DMS53 (cell line): ENCODE results near the gene NOXRED1.
"Not testable (repeated sequence)": the region's sequence is repeated elsewhere in the genome, so short reads cannot be mapped to it uniquely, and the experiment has no call there.

Source experiments
- DNase-seq: peaks from one replicate; lab custom pipeline; 2025; lab: John Stamatoyannopoulos, UW

Gene NOXRED1, protein sequence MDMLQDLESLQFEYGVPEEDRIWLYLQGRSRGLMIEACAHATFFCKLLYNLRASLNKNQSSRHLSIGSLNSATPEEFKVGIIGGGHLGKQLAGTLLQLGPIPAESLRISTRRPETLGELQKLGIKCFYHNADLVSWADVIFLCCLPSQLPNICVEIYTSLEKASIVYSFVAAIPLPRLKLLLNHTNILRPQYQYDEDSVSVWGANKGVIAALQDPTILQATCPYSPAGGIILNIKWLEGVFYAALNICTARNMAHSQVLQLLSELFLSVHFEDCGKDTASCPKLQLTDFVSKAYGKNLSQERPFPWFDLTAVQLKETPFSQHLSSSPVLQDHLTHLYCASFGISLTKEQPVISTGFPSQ

GRCh38 chr14:77423423-77423822, at the start of gene NOXRED1:
Gene NOXRED1, minus strand, starts transcription at chr14:77423523. Its CDS starts 634 bp downstream, at chr14:77422889.
- DNase-seq = no peak

DNA sequence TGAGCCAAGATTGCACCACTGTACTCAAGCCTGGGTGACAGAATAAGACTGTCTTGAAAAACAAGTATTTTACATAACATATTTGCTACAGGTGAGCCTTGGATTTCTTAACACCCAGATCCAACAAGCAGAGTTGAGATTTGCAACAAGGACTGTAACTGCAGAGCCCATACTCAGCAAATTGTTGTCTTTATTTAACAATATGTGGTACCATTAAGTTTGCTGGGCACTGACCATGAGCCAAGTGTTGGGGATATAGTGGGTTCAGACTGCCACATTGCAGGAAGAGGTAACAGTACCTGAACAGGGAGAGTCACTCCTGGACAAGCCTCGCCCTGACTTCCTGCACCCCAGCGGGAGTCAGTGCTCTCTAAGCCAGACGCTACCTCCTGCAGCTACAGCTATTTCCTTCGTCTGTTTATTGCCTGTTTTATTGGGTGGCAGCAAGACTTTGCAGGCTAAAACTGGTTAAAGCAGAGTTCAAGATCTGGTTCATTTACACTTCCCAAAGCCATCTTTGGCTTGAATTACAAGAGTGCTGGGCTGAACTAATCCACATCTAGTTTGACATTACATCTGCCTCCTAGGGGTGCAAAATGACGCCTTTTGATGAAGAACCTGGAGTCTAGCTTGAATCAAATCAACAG, 47.0 kb upstream of the NOXRED1 start:
- DNase-seq = no peak

DNA sequence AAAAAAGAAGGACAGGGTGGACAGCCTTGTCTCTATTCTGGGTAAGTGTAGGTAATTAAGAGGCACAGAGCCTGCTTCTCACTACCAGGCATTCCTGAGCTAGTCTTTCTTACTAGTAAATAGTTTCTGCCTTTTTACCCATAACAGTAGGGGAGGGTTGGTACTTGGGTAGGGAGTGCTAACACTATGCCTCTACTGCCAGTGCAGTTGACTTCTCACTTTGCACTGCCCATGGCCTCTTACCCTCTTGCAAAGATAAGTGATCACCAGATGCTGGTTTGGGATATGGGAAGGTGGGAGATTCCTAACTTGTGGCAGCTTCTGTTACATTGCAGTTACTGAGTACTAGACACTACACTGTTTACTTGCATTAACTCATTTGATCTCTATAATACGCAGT, 46.2 kb upstream of the NOXRED1 start:
- DNase-seq = no peak

DNA sequence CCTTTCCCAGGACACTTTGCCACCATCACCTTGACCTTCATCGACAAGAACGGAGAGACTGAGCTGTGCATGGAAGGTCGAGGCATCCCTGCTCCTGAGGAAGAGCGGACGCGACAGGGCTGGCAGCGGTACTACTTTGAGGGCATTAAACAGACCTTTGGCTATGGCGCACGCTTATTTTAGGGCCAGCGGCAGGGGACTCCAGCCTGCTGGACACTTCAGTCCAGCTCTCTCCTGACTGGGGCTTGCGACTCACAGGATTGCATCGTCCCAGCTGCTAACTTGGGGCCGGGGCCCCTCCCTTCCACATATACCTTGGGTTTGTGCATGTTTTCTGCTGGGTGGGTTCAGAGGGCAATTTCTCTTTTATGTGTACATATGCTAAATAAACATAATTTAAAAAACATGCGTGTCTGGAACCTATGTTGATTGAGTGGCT, 45.8 kb upstream of the NOXRED1 start:
- no peak for DNase-seq

- DNase-seq = no peak
Measured at GRCh38 chr14:77467801-77468200, 44.5 kb upstream of the NOXRED1 start.

DNA sequence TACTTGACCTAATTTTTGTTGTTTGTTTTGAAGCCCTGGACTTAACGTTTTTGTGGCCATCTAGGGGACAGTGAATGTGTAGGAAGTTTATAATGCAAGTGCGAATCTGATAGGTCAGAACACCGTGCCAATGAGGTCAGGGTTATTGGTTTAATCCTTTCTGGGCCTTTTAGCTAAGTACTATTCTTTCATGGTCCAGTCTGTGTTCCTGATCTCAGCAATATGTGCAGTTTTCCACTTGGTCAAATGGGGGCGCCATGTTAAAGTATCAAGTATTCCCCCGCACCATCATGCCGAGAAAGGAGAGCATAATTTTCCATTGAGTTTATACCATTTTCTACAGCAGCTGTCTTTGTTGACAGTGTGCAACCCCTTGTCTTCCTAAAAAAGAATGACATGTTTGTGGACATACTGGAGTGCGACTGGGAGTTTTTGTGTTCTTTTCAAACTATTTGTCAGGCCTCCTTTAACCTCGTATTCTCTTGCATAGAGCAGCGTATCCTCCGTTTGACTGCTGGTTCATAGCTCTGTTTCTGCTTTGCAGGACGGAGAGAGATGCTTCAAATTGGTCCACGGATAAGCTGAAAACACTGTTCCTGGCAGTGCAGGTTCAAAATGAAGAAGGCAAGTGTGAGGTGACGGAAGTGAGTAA, 35.9 kb upstream of the NOXRED1 start:
- DNase-seq = peak; percentile 72

DNA sequence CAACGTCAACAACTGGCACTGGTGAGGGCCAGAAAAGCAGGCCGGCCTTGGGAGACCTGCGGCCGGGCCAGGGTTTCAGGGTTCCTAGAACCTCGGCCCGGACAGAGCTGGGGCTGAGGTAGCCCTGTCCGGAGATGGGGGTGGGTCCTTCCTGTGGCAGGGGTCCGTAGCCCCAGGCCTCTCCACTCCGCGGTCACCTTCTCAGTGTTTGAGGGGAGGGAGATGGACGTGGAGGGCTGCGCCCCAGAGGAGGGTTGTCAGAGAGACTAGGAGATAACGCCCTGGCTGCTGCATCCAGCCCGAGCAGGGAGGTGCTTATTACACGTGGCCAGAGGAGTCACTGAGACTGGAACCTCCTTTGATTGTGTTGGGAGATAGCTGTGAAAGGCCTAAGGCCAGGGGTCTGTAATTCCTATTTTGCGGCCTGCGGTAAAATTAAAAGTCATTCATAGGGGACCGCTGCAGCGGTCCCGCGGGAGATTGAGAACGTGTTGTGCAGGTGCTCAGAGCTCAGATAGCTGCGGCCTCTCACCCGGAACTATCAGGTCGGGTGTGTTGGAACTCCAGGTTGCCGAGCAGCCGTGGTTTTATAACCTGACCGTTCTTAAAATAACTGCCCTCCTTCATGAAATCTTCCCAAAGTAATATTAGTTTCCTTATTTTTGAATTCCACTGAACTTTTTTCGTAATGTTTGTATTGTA, 35.1 kb upstream of the NOXRED1 start:
- DNase-seq = peak; percentile 69

DNA sequence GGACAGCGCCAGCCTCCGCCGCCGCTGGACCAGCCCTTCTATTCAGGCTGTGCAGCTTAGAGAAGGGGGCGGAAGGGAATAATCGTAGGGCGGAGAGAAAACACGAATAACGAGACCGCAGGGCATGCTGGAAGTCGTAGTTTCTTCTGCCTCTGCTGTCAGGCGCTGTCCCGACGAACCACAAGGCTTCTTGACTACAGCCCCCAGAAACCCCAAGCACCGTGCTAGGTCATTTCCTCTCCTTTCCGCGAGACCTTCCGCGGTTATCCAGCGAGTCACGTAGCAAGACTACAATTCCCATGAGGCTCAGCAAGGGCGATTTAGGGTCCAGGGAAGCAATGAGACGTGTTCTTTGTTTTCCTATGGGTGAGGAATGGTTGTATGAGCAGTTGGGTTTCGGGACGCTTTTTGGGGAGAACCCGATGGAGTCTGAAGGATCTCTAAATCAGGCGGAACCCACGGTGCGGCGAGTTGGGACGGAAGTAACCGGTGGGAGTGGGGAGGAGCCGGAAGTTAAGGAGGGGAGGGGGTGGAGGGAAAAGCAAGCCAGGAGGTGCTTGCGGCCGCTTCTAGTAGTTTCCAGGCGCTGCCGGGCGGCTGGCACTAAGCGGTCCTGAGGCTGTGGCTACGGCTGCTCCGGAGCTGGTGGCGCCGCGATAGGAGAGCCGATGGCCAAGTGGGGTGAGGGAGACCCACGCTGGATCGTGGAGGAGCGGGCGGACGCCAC, 34.4 kb upstream of the NOXRED1 start, which contains the start of the genes AHSA1 and VIPAS39:
Gene AHSA1, plus strand, starts transcription at position 572 of the 727 bp plus-strand sequence. Its CDS starts 97 bp downstream, at position 669.
Gene VIPAS39, minus strand, starts transcription at position 80 of the 727 bp plus-strand sequence. CDS start 3,499 bp downstream, outside the sequence.
- DNase-seq = peak; percentile 99

GRCh38 chr14:77457115-77457521, 33.8 kb upstream of the NOXRED1 start:
- DNase-seq = peak; percentile 69

GRCh38 chr14:77455966-77456640, 32.8 kb upstream of the NOXRED1 start:
- DNase-seq = no peak

GRCh38 chr14:77442196-77442595, 18.9 kb upstream of the NOXRED1 start:
- no peak for DNase-seq

DNA sequence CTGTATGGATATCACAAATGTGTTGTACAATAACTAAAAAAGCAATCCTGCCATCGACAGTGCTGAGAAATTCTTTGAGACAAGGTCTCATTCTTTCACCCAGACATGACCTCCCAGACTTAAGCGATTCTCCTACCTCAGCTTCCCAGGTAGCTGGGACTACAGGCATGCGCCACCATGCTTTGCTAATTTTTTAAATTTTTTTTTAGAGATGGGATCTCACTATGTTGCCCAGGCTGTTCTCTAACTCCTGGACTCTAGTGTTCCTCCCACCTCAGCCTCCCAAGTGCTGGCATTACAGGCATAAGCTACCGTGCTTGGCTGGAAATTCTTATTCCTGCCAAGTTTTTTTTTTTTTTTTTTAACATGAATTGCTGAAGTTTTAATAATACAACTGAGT, 16.5 kb upstream of the NOXRED1 start:
- no peak for DNase-seq

- no peak for DNase-seq
Measured at GRCh38 chr14:77438596-77438995, 15.3 kb upstream of the NOXRED1 start.

DNA sequence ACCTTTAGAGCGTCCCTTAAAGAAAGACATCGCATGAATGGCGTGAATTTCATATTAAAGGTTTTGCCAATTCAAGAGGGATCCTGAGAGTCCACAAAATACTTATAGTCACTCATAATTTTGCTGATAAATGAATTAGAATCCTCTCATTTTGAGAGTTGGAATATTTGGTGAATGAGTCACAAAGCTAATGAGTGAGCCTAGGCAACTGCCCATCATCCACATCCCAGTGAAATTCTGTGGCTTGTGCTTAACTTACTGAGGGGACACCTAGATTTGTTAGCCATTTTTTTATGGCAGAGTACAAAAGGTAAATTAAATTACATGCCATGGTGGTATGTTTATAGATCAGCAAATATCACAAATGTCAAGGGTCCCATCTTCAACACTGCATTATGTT, 12.7 kb upstream of the NOXRED1 start:
- DNase-seq = no peak

- no peak for DNase-seq
Measured at GRCh38 chr14:77426396-77426795, 3.1 kb upstream of the NOXRED1 start.

GRCh38 chr14:77424862-77425261, 1.5 kb upstream of the NOXRED1 start:
- no peak for DNase-seq

GRCh38 chr14:77421201-77421600, 2.1 kb downstream of the NOXRED1 start:
- DNase-seq = no peak

- DNase-seq = no peak
Measured at GRCh38 chr14:77416836-77417235, 6.5 kb downstream of the NOXRED1 start.

DNA sequence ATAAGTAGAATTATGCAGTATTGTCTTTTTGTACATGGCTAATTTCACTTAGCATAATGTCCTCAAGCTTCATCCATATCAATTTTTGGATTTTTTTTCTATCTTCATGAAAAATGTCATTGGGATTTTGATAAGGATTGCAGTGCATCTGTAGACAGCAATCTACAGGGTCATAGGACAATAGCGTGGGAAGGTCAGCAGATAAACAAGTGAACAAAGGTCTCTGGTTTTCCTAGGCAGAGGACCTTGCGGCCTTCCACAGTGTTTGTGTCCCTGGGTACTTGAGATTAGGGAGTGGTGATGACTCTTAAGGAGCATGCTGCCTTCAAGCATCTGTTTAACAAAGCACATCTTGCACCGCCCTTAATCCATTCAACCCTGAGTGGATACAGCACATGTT, 7.2 kb downstream of the NOXRED1 start:
- not testable (repeated sequence) for DNase-seq

GRCh38 chr14:77415403-77416030, 7.8 kb downstream of the NOXRED1 start:
- DNase-seq = not testable (repeated sequence)
